ENCODE results near the gene MED13L.
"Not testable (repeated sequence)": the region's sequence is repeated elsewhere in the genome, so short reads cannot be mapped to it uniquely, and the experiment has no call there.

Gene MED13L

GRCh38 chr12:115979851-115980250 is 297.6 kb downstream of the MED13L start:
- H3K27ac ChIP-seq: no peak overlapping the region
- H3K9me3 ChIP-seq: no peaks in the 10 kb centered on the region
- no peaks in the 10 kb centered on the region for H3K4me1 ChIP-seq (ENCODE audit: control insufficient read depth in 1 of 2, insufficient read depth in 1 of 2, low read depth in 1 of 2, low read length in 1 of 2)
- H3K36me3 ChIP-seq: peaks cover 91% of the 10 kb centered on the region
- no peak for TF ChIP-seq CTCF (IDR thresholded peaks at IDR 0.05)
- no peaks in the 10 kb centered on the region for H3K27me3 ChIP-seq
- no peak overlapping the region for H3K4me3 ChIP-seq (ENCODE audit: low read depth in 1 of 2, low read length in 1 of 2)

DNA sequence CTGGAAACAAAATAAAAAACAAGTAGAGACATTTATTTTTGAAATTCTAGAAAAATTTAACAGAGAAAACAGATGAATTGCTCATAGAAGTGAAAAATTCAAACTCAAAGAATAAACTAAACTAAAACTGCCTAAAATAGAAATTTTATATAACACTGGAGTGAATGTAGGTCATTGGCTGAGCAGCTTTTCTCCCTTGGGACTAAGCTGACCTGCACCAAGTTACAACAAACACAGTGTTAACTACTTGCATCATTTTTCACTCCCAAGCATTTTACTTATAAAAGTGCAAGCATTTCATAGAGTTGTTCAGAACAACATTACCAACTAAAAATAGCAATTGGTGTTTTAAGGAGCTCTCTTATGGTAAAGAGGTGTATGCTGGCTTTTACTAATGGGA is 298.1 kb downstream of the MED13L start:
- H3K9me3 ChIP-seq: no peaks in the 10 kb centered on the region
- no peak for TF ChIP-seq CTCF (IDR thresholded peaks at IDR 0.05)
- H3K4me3 ChIP-seq (ENCODE audit: low read depth in 1 of 2, low read length in 1 of 2): no peak overlapping the region
- H3K4me1 ChIP-seq (ENCODE audit: control insufficient read depth in 1 of 2, insufficient read depth in 1 of 2, low read depth in 1 of 2, low read length in 1 of 2): no peaks in the 10 kb centered on the region
- H3K27ac ChIP-seq: no peak overlapping the region
- no peaks in the 10 kb centered on the region for H3K27me3 ChIP-seq
- H3K36me3 ChIP-seq: peaks cover 92% of the 10 kb centered on the region

DNA sequence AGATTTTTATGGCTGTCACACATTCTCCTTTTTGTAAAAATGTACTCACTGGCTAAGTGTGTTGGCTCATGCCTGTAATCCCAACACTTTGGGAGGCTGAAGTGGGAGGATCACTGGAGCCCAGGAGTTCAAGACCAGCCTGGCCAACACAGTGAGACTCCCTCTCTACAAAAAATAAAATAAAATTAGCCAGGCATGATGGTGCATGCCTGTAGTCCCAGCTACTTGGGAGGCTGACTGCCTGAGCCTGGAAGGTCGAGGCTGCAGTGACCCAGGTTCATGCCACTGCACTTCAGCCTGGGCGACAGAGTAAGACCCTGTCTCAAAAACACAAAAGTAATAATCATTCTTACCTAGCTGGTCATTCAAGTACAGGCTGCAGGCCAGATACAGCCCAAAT is 300.7 kb downstream of the MED13L start:
- peaks cover 90% of the 10 kb centered on the region for H3K36me3 ChIP-seq

DNA sequence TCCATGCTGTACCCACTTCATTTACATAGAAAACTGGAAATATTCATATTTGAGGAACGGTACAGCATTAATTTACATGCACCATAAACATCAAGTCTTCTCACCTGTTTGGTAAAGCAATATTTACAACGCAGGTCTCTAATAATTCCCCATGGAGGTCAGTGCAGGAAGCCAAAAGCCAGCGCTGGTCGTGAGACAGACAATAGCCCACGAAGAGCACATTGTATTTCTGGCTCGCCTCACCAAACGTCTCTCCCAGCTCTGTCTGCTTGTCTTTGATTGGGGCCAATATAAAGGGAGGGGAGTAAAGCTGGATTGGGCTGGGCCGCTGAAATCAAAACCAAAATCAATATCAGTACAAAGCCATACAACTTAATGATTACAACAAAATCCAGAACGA is 302.1 kb downstream of the MED13L start:
- Histone ChIP-seq H3K9me3 (no peaks in the 10 kb centered on the region), H3K4me3 (ENCODE audit: low read depth in 1 of 2, low read length in 1 of 2) (no peak overlapping the region), H3K4me1 (ENCODE audit: control insufficient read depth in 1 of 2, insufficient read depth in 1 of 2, low read depth in 1 of 2, low read length in 1 of 2) (no peaks in the 10 kb centered on the region), H3K27ac (no peak overlapping the region), H3K27me3 (no peaks in the 10 kb centered on the region), H3K36me3 (peaks cover 90% of the 10 kb centered on the region)
- TF ChIP-seq CTCF (IDR thresholded peaks at IDR 0.05): no peak

More for the DNA sequence above, 300.7 kb downstream of the MED13L start:
- H3K9me3 ChIP-seq; H3K4me1 ChIP-seq (ENCODE audit: control insufficient read depth in 1 of 2, insufficient read depth in 1 of 2, low read depth in 1 of 2, low read length in 1 of 2); H3K4me3 ChIP-seq (ENCODE audit: low read depth in 1 of 2, low read length in 1 of 2); H3K27ac ChIP-seq; H3K27me3 ChIP-seq: not testable (repeated sequence)

DNA sequence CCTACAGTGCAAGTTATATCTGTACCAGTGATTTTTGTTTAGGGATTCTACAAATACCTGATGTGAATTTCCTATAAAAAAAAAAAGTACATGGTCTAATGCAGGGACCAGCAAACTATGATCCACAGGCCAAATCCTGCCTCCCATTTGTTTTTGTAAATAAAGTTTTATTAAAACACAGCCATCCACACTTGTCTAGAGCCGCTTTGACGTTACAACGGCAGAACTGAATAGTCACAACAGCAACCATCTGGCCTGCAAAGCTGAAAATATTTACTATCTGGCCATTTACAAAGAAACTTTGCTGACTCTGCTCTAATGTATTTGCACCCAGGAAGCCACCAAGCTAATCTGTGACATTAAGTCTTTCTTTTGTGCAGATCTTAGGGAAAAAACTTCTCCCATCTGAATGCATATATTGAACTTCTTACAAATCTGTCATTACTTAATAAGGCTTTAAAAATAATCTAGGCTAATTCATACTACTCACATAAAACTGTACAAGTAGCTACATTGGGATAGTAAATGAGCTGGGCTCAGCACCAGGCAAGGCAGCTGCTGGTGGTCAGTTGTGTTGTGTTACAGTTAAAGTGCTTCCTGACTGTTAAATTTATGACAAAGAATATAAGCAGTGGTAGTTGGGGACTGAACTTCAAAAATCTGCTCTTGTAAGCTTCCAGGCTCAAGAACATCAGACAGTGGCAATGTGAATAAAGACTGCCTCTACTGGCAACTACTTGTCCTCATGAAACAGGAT is 303.3 kb downstream of the MED13L start:
- TF ChIP-seq CTCF (IDR thresholded peaks at IDR 0.05): no peak
- H3K4me1 ChIP-seq (ENCODE audit: control insufficient read depth in 1 of 2, insufficient read depth in 1 of 2, low read depth in 1 of 2, low read length in 1 of 2): no peaks in the 10 kb centered on the region
- no peaks in the 10 kb centered on the region for H3K27me3 ChIP-seq
- peaks cover 92% of the 10 kb centered on the region for H3K36me3 ChIP-seq
- H3K4me3 ChIP-seq (ENCODE audit: low read depth in 1 of 2, low read length in 1 of 2): no peak overlapping the region
- no peak overlapping the region for H3K27ac ChIP-seq
- no peaks in the 10 kb centered on the region for H3K9me3 ChIP-seq

DNA sequence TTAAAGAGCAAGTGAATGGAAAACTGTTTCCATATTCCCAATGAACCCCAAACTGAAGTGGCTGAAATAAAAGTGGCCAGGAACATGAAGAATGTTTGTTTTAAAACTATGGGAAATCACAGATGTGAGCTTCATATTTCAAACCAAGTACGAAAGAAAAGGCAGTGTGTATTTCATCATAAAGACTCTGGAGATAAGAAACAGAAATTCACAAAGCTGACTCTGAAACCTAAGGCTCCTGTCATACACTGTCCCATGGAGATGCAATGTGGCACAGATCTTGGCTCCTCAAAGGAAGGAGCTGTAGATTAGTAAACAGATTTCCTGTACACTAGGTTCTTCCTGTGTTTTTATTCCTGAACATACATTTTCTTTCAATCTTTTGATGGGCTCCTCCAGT is 304.4 kb downstream of the MED13L start:
- no peaks in the 10 kb centered on the region for H3K27me3 ChIP-seq
- H3K4me3 ChIP-seq (ENCODE audit: low read depth in 1 of 2, low read length in 1 of 2): no peak overlapping the region
- H3K4me1 ChIP-seq (ENCODE audit: control insufficient read depth in 1 of 2, insufficient read depth in 1 of 2, low read depth in 1 of 2, low read length in 1 of 2): no peaks in the 10 kb centered on the region
- peaks cover 93% of the 10 kb centered on the region for H3K36me3 ChIP-seq
- no peak overlapping the region for H3K27ac ChIP-seq
- TF ChIP-seq CTCF (IDR thresholded peaks at IDR 0.05): no peak
- no peaks in the 10 kb centered on the region for H3K9me3 ChIP-seq
